Calu3 (cell line): Measurements from ENCODE around the gene DNAJC1. TPM values are rescaled to one million over a fixed set of nuclear protein-coding genes. Genes with fewer than 3 reads are reported as not detected.

Experiments used
- BruUV-seq: library from RNA; stranded (reverse); fragments of 400-500 nt; replicated peaks from 2 replicates; lab custom pipeline; 2021; lab: Mats Ljungman, UMichigan
- CTCF ChIA-PET: fragments of 300-600 bp; sonication (Branson Sonifier 250); formaldehyde crosslinking; loops from one replicate; lab custom pipeline; 2022; ENCODE audit warnings: antibody characterized with exemption; lab: Charles Lee
- DNase-seq: peaks from one replicate; pipeline ENCODE4 v3.0.0; 2022
- H3K27ac Mint-ChIP-seq: one replicate; pipeline ENCODE4 v1.8.0; 2022; ENCODE audit warnings: mixed read lengths; ENCODE audit not compliant: unreplicated experiment
- H3K27me3 Mint-ChIP-seq: one replicate; pipeline ENCODE4 v1.8.0; 2022; ENCODE audit warnings: mixed read lengths; ENCODE audit not compliant: unreplicated experiment
- H3K36me3 Mint-ChIP-seq: one replicate; pipeline ENCODE4 v1.8.0; 2022; ENCODE audit warnings: mild to moderate bottlenecking, moderate library complexity, mixed read lengths; ENCODE audit not compliant: insufficient read depth, unreplicated experiment
- H3K4me1 Mint-ChIP-seq: one replicate; pipeline ENCODE4 v1.8.0; 2022; ENCODE audit warnings: mild to moderate bottlenecking, low read depth, mixed read lengths; ENCODE audit not compliant: unreplicated experiment
- H3K4me3 Mint-ChIP-seq: one replicate; pipeline ENCODE4 v1.8.0; 2022; ENCODE audit warnings: mild to moderate bottlenecking, low read depth, moderate library complexity, mixed read lengths; ENCODE audit not compliant: unreplicated experiment
- H3K9me3 Mint-ChIP-seq: one replicate; pipeline ENCODE4 v1.8.0; 2022; ENCODE audit warnings: low read depth, mixed read lengths; ENCODE audit not compliant: unreplicated experiment
- intact Hi-C: fragments of 100-400 bp; cut with micrococcal nuclease; formaldehyde crosslinking; loops from one replicate; pipeline ENCODE4 v1.10.0; 2022; ENCODE audit not compliant: unreplicated experiment
- total RNA-seq: library from RNA; stranded (reverse); gene quantifications from 2 replicates; pipeline ENCODE4 v1.2.3, GENCODE V29; 2022
- TF ChIP-seq, protein P1 (sequence below): fragments of 200-600 bp; IDR thresholded peaks from one replicate; pipeline ENCODE4 v1.8.0; 2022; ENCODE audit warnings: antibody characterized with exemption; ENCODE audit not compliant: unreplicated experiment

Gene DNAJC1
- total RNA-seq, 1 experiment from 2014 or later: 17.0 TPM

DNA sequence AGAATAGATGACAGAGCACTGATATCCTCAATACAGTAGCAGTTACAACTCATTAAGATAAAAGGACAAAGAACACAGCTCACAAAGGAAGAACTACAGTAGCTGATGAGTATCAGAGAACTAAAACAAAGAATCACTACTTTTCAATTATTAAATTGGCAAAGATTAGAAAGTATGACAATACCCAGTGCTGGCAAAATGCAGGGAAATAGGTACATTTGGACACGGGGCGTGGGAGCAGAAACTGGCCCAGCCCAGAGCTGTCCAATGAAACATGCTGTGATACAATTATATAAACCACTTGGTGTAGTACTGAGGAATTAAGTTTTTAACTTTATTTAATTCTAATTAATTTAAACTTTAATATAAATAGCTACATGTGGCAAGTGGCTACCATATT, 243.2 kb downstream of the DNAJC1 start:
- no peak for DNase-seq
- intact Hi-C loops: no loop called here
- no peaks in the 10 kb centered on the region for H3K36me3 Mint-ChIP-seq
- no TSS peak for BruUV-seq
- TF ChIP-seq, protein P1, sequence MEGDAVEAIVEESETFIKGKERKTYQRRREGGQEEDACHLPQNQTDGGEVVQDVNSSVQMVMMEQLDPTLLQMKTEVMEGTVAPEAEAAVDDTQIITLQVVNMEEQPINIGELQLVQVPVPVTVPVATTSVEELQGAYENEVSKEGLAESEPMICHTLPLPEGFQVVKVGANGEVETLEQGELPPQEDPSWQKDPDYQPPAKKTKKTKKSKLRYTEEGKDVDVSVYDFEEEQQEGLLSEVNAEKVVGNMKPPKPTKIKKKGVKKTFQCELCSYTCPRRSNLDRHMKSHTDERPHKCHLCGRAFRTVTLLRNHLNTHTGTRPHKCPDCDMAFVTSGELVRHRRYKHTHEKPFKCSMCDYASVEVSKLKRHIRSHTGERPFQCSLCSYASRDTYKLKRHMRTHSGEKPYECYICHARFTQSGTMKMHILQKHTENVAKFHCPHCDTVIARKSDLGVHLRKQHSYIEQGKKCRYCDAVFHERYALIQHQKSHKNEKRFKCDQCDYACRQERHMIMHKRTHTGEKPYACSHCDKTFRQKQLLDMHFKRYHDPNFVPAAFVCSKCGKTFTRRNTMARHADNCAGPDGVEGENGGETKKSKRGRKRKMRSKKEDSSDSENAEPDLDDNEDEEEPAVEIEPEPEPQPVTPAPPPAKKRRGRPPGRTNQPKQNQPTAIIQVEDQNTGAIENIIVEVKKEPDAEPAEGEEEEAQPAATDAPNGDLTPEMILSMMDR: no peak
- H3K4me1 Mint-ChIP-seq: no peaks in the 10 kb centered on the region
- CTCF ChIA-PET: no interaction called here
- no peak overlapping the region for H3K4me3 Mint-ChIP-seq
- no peaks in the 10 kb centered on the region for H3K9me3 Mint-ChIP-seq
- H3K27me3 Mint-ChIP-seq: no peaks in the 10 kb centered on the region
- H3K27ac Mint-ChIP-seq: no peak overlapping the region

- no TSS peak for BruUV-seq
- no peak overlapping the region for H3K27ac Mint-ChIP-seq
- TF ChIP-seq, protein P1: no peak
- H3K4me3 Mint-ChIP-seq: no peak overlapping the region
- H3K4me1 Mint-ChIP-seq: no peaks in the 10 kb centered on the region
- H3K36me3 Mint-ChIP-seq: no peaks in the 10 kb centered on the region
- CTCF ChIA-PET: no interaction called here
- H3K27me3 Mint-ChIP-seq: no peaks in the 10 kb centered on the region
- DNase-seq: no peak
- intact Hi-C loops: no loop called here
- H3K9me3 Mint-ChIP-seq: no peaks in the 10 kb centered on the region
These were observed 244.3 kb downstream of the DNAJC1 start for GRCh38 chr10:21759232-21759631.

DNA sequence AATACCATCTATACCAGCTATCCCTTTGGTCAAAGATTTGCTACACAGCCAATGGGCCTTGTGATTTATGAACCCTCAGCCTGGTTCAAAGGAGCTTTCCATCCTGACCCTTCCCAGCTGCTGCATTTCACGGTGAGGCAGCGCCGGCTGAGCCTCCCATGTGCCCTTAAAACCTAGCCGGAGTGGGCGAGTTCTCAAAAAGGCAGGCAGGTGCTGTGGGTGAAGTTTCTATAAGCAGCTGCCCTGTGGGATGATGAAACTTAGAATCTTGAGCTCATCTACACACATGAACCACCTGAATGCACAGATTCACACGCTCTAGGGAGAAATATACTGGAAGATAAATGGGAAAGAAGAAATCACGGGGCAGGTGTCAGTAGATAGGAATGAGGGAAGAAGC, 244.8 kb downstream of the DNAJC1 start:
- H3K27ac Mint-ChIP-seq: no peak overlapping the region

DNA sequence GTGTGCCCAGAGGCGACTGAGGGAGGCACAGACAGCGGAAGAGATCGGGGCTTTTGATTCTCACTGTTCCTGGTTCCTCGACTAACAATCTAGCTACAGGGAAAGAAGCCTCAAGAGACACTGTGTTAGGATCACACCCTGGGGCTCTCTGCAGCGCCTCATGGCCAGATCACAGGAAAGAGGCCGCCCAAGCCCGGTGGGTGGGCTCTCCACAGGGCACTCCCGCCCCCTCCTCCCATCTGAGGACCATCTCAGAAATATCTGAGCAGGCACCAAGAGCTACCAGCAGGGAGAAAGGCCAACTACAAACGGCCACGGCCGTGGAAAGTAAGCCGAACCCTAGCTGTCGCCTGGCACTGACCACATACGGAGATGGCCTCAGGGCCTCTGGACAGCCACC, 245.3 kb downstream of the DNAJC1 start:
- H3K4me1 Mint-ChIP-seq: no peaks in the 10 kb centered on the region
- no peaks in the 10 kb centered on the region for H3K36me3 Mint-ChIP-seq
- intact Hi-C loops: no loop called here
- no peak overlapping the region for H3K4me3 Mint-ChIP-seq
- BruUV-seq: no TSS peak
- no peak for DNase-seq
- no peak overlapping the region for H3K27ac Mint-ChIP-seq
- CTCF ChIA-PET: no interaction called here
- no peaks in the 10 kb centered on the region for H3K9me3 Mint-ChIP-seq
- TF ChIP-seq, protein P1: no peak
- no peaks in the 10 kb centered on the region for H3K27me3 Mint-ChIP-seq

More for the DNA sequence above, 244.8 kb downstream of the DNAJC1 start:
- Mint-ChIP-seq H3K9me3 (no peaks in the 10 kb centered on the region), H3K27me3 (no peaks in the 10 kb centered on the region), H3K4me3 (no peak overlapping the region), H3K36me3 (no peaks in the 10 kb centered on the region), H3K4me1 (no peaks in the 10 kb centered on the region)
- TF ChIP-seq, protein P1: no peak
- intact Hi-C loops: no loop called here
- CTCF ChIA-PET: no interaction called here
- BruUV-seq: no TSS peak
- DNase-seq: no peak
